ENCODE results near the gene EBF3. TPM values are rescaled to one million over a fixed set of nuclear protein-coding genes. Genes with fewer than 3 reads are reported as not detected.

The EBF3 gene
- total and polyA plus RNA-seq, 4 donors, result 14.3 to 166 (median 116) TPM

DNA sequence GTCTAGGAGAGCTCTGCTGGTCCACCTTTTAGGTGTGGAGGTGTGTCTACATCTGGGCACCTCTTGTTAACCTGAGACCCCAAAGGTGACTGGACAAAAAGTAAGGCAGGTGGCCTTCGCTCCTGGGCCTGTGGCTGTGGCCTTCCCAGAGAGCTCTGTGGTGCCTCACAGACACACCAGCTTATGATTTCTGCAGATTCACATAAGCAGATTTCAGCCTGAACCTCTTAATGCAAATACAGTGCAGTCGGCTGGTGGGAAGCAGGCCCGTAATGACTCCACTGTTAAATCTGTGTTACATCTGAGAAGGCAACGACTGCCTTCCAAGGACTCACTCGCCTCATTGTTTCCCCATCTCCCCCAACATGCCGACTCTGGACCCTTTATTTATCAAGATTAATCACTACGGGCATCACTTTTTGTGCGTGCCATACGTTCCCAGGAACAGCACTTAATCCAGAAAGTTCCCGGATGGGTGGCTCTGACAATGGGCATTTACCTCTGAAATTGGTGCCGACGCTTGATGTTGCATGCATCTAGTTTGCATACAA is 119.8 kb downstream of the EBF3 start:
- Histone ChIP-seq H3K9me3 (ENCODE audit: control insufficient read depth, insufficient read depth, low read length) (no peaks in the 10 kb centered on the region), H3K4me1 (ENCODE audit: control insufficient read depth, insufficient read depth, low read length) (peaks cover 21% of the 10 kb centered on the region), H3K27ac (ENCODE audit: low read depth, low read length) (no peak overlapping the region), H3K27me3 (ENCODE audit: control insufficient read depth, insufficient read depth, low read length) (no peaks in the 10 kb centered on the region), H3K4me3 (ENCODE audit: low read depth, low read length) (no peak overlapping the region), H3K36me3 (ENCODE audit: control insufficient read depth, insufficient read depth, low read length) (peaks cover 44% of the 10 kb centered on the region)
- DNase-seq (ENCODE audit: low read depth in 4 of 6, low spot score in 6 of 6), result peak in 1 of 6 donors; percentile 73
- 53% methylated on average over 10 of the region's 12 CpGs for WGBS (ENCODE audit: insufficient coverage)

DNA sequence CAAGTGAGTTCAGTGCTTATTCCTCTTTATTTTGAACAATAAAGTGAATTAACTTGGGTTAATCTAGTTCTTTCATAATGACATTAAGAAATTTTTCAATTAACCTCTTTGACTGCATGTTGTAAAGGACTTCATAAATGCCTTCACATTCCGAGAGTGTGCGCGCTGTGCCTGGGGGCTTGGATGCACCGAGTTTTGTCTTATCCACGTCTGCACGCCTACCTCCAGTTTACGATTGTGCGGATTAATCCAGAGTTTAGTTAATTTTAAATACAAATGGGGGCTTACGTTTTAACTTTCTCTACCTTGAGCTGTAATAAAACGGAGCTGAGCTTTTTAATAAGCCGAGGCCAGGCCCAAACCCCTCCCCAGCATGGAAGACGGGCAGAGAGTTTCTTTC is 120.4 kb downstream of the EBF3 start:
- peaks cover 17% of the 10 kb centered on the region for H3K4me1 ChIP-seq (ENCODE audit: control insufficient read depth, insufficient read depth, low read length)
- H3K9me3 ChIP-seq (ENCODE audit: control insufficient read depth, insufficient read depth, low read length), result no peaks in the 10 kb centered on the region
- no peaks in the 10 kb centered on the region for H3K27me3 ChIP-seq (ENCODE audit: control insufficient read depth, insufficient read depth, low read length)
- WGBS (ENCODE audit: insufficient coverage), result 80% methylated on average over 1 of the region's 12 CpGs
- H3K27ac ChIP-seq (ENCODE audit: low read depth, low read length), result no peak overlapping the region
- DNase-seq (ENCODE audit: low read depth in 4 of 6, low spot score in 6 of 6), result peak in 1 of 6 donors; percentile 55
- peaks cover 50% of the 10 kb centered on the region for H3K36me3 ChIP-seq (ENCODE audit: control insufficient read depth, insufficient read depth, low read length)
- no peak overlapping the region for H3K4me3 ChIP-seq (ENCODE audit: low read depth, low read length)

DNA sequence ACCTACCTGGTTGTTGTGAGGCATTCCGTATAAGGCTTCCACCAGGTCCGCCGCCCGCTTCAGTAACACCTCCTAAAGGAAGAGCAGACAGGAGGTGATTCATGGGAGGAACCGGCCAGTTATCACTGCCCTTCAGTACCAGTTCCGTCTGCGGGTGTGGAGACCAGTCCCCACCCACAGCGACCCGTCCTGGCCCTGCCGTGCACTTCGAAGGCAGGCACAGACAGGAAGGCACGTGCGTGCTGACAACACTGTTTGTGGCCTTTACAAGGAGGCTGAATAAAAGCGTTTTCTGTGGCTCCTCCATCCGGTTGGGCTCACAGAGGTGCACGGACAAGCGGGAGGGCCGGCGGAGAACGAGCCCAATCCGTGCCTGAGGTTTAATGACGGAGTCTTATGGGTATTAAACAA is 120.9 kb downstream of the EBF3 start:
- Histone ChIP-seq H3K27me3 (ENCODE audit: control insufficient read depth, insufficient read depth, low read length) (no peaks in the 10 kb centered on the region), H3K4me3 (ENCODE audit: low read depth, low read length) (no peak overlapping the region), H3K36me3 (ENCODE audit: control insufficient read depth, insufficient read depth, low read length) (peaks cover 52% of the 10 kb centered on the region), H3K9me3 (ENCODE audit: control insufficient read depth, insufficient read depth, low read length) (no peaks in the 10 kb centered on the region), H3K4me1 (ENCODE audit: control insufficient read depth, insufficient read depth, low read length) (peaks cover 15% of the 10 kb centered on the region), H3K27ac (ENCODE audit: low read depth, low read length) (no peak overlapping the region)
- DNase-seq (ENCODE audit: low read depth in 4 of 6, low spot score in 6 of 6), result no peak
- 87% methylated on average over 15 of the region's 22 CpGs for WGBS (ENCODE audit: insufficient coverage)

DNA sequence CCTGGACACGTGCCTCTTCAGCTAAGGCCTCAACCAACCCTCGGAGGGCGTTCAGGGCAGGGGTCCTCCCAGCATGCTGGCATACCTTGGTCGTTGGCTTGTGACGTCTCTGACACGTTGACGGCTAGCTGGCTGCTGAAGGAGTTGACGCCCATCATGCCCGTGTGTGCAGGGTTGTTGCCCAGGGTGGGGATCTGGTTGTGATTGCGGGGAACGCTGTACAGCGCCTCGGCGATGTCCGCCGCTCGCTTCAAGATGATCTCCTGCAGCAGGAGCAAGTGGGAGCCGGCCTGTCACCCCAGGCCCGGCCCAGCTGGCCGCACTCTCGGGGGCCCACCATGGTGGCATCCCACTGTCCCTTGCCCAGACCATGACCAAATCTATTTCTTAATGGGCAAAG is 122.0 kb downstream of the EBF3 start:
- Histone ChIP-seq H3K4me1 (ENCODE audit: control insufficient read depth, insufficient read depth, low read length) (peaks cover 10% of the 10 kb centered on the region), H3K27me3 (ENCODE audit: control insufficient read depth, insufficient read depth, low read length) (no peaks in the 10 kb centered on the region), H3K36me3 (ENCODE audit: control insufficient read depth, insufficient read depth, low read length) (peaks cover 54% of the 10 kb centered on the region), H3K27ac (ENCODE audit: low read depth, low read length) (no peak overlapping the region), H3K4me3 (ENCODE audit: low read depth, low read length) (no peak overlapping the region), H3K9me3 (ENCODE audit: control insufficient read depth, insufficient read depth, low read length) (no peaks in the 10 kb centered on the region)
- no peak for DNase-seq (ENCODE audit: low read depth in 4 of 6, low spot score in 6 of 6)
- 95% methylated on average over 21 of the region's 21 CpGs for WGBS (ENCODE audit: insufficient coverage)

DNA sequence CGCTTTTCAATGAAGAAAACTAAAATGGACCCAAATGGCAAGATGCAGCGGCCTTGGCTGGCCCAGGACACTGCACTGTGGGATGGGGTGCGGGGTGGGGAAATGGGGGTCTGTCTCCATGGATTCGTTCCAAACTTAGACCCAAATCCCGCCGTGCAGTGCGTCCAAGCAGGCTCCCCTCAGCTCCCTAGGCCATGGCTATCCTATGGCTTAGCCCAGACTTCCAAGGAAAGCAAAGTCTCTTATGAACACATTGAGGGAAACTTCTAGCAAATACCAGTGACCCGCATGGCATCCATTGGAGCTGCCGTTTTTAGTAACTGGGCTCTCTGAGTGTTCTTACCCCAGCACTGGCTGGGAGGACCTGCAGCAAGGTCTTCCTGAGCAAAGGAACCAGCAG is 122.5 kb downstream of the EBF3 start:
- Histone ChIP-seq H3K9me3 (ENCODE audit: control insufficient read depth, insufficient read depth, low read length) (no peaks in the 10 kb centered on the region), H3K36me3 (ENCODE audit: control insufficient read depth, insufficient read depth, low read length) (peaks cover 50% of the 10 kb centered on the region), H3K4me1 (ENCODE audit: control insufficient read depth, insufficient read depth, low read length) (peaks cover 6% of the 10 kb centered on the region), H3K4me3 (ENCODE audit: low read depth, low read length) (no peak overlapping the region), H3K27ac (ENCODE audit: low read depth, low read length) (no peak overlapping the region), H3K27me3 (ENCODE audit: control insufficient read depth, insufficient read depth, low read length) (no peaks in the 10 kb centered on the region)
- WGBS (ENCODE audit: insufficient coverage), result 97% methylated on average over 6 of the region's 9 CpGs
- peak in 1 of 6 donors; percentile 5 for DNase-seq (ENCODE audit: low read depth in 4 of 6, low spot score in 6 of 6)

DNA sequence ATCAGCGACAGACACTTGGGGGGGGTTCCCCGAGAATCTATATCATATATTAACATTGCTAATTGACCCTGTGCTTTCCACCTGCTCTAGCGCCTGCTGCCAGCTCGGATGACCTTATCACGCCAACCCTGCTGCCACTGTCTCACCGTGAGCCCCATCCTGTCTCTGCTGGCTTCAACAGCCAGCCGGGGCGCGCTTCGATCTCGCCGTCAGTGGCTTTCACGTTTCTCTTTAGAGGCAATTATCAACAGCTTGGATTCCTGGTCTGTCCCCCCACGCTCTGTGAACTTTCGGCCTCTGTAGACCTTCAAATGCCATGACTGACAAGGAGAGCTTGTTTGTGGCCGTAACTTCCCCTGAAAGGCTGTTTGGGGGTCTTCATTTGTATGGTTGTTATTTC is 123.0 kb downstream of the EBF3 start:
- Histone ChIP-seq H3K27ac (ENCODE audit: low read depth, low read length) (no peak overlapping the region), H3K4me1 (ENCODE audit: control insufficient read depth, insufficient read depth, low read length) (peaks cover 6% of the 10 kb centered on the region), H3K4me3 (ENCODE audit: low read depth, low read length) (no peak overlapping the region), H3K36me3 (ENCODE audit: control insufficient read depth, insufficient read depth, low read length) (peaks cover 50% of the 10 kb centered on the region), H3K9me3 (ENCODE audit: control insufficient read depth, insufficient read depth, low read length) (no peaks in the 10 kb centered on the region), H3K27me3 (ENCODE audit: control insufficient read depth, insufficient read depth, low read length) (no peaks in the 10 kb centered on the region)
- no peak for DNase-seq (ENCODE audit: low read depth in 4 of 6, low spot score in 6 of 6)
- WGBS (ENCODE audit: insufficient coverage), result 94% methylated on average over 14 of the region's 16 CpGs

DNA sequence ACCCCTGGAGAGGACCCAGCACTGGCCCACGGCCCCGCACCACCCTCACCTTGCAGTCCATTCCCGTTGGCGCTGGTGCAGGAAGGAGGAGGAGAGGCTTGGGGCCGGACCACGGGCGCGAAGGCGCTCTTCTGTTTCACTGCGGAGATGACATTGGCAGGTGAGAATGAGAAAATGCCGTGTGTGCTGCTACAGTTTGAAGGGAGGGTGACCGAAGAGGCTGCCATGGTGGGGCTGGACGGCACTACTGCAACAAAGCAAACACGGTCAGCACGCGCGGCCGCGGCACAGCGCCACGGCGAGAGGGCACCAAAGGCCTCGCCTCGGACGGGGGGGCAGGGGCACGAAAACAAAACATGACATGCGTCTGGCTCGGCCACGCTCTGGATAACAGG is 123.9 kb downstream of the EBF3 start:
- Histone ChIP-seq H3K36me3 (ENCODE audit: control insufficient read depth, insufficient read depth, low read length) (peaks cover 50% of the 10 kb centered on the region), H3K4me1 (ENCODE audit: control insufficient read depth, insufficient read depth, low read length) (peaks cover 6% of the 10 kb centered on the region), H3K4me3 (ENCODE audit: low read depth, low read length) (no peak overlapping the region), H3K27ac (ENCODE audit: low read depth, low read length) (no peak overlapping the region), H3K9me3 (ENCODE audit: control insufficient read depth, insufficient read depth, low read length) (no peaks in the 10 kb centered on the region), H3K27me3 (ENCODE audit: control insufficient read depth, insufficient read depth, low read length) (no peaks in the 10 kb centered on the region)
- DNase-seq (ENCODE audit: low read depth in 4 of 6, low spot score in 6 of 6), result no peak
- WGBS (ENCODE audit: insufficient coverage), result 96% methylated on average over 20 of the region's 29 CpGs

DNA sequence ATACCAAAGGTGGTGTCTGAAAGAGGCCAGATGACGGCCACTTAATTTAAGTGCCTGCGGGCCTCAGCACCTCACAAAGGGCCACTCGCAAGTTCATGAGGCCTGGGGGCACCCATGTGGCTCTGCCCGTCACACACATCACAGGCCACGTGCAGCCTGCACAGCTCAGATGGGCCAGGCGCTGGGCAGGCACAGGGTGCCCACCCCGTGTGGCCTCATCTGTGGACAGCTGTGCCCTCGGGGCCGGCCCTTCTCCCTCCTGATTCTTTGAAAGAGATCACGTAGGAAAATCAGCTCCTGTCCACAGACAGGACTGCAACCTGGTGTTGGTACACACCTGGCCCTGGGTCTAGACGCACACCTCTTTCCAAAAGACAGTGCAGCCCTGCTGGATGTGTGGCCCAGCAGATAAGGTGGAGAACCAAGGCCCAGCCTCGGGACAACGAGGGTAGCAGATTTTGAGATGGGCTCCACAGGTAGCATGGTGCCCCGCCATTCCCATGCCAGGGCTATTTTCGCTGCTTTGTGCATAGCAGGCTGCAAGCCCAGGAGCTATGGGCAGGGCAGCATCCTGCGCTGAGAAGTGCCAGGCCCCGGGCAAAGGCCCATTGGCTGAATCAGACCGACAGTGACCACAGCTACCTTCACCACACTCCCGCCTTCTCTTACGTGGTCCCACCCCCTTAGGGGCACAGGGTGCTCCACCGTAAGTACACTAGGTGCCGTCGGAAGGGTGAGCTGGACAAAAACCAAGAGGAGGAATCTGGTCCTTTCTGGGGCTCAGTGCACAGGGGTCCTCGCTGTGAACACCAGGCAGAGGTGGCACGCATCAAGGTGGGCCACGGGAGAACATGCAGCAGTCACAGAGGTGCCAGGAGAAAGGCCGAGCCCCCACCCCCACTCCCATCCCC is 124.5 kb downstream of the EBF3 start:
- Histone ChIP-seq H3K27me3 (ENCODE audit: control insufficient read depth, insufficient read depth, low read length) (no peaks in the 10 kb centered on the region), H3K4me1 (ENCODE audit: control insufficient read depth, insufficient read depth, low read length) (peaks cover 6% of the 10 kb centered on the region), H3K36me3 (ENCODE audit: control insufficient read depth, insufficient read depth, low read length) (peaks cover 50% of the 10 kb centered on the region), H3K9me3 (ENCODE audit: control insufficient read depth, insufficient read depth, low read length) (no peaks in the 10 kb centered on the region), H3K4me3 (ENCODE audit: low read depth, low read length) (no peak overlapping the region), H3K27ac (ENCODE audit: low read depth, low read length) (no peak overlapping the region)
- no peak for DNase-seq (ENCODE audit: low read depth in 4 of 6, low spot score in 6 of 6)
- WGBS (ENCODE audit: insufficient coverage), result 95% methylated on average over 23 of the region's 27 CpGs

DNA sequence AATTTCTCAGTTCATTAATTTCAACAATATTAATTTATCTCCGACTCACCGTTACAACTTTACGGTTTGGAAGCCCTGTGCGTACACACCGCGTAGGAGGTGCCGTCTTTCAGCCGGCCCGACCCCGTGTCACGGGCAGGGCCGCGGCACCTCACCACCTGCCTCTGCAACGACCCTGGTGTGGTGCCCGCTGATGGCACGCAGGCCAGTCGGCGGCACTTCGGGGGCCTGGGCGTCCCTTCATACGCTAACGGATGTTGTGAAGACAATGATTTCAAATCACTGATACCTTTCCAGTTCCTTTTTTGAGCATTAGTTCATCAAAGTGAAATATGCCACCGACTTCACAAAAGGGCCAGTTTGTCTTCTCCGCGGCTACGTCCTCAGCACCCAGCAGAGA is 125.3 kb downstream of the EBF3 start:
- 92% methylated on average over 26 of the region's 26 CpGs for WGBS (ENCODE audit: insufficient coverage)
- no peaks in the 10 kb centered on the region for H3K9me3 ChIP-seq (ENCODE audit: control insufficient read depth, insufficient read depth, low read length)
- no peaks in the 10 kb centered on the region for H3K27me3 ChIP-seq (ENCODE audit: control insufficient read depth, insufficient read depth, low read length)
- no peak overlapping the region for H3K27ac ChIP-seq (ENCODE audit: low read depth, low read length)
- DNase-seq (ENCODE audit: low read depth in 4 of 6, low spot score in 6 of 6), result no peak
- H3K36me3 ChIP-seq (ENCODE audit: control insufficient read depth, insufficient read depth, low read length), result peaks cover 50% of the 10 kb centered on the region
- H3K4me3 ChIP-seq (ENCODE audit: low read depth, low read length), result no peak overlapping the region
- H3K4me1 ChIP-seq (ENCODE audit: control insufficient read depth, insufficient read depth, low read length), result peaks cover 4% of the 10 kb centered on the region
